ENCODE data around the gene ARFGEF2. TPM values are rescaled to one million over a fixed set of nuclear protein-coding genes. Genes with fewer than 3 reads are reported as not detected.

Gene ARFGEF2
- total and polyA plus RNA-seq, 2 donors (not counting 3 experiments of a cell fraction or from before 2014, with no cell fraction given), result 12.7 to 32.6 TPM

GRCh38 chr20:48875914-48876240 lies 45.6 kb upstream of the ARFGEF2 start:
- no peak overlapping the region for H3K27ac ChIP-seq (ENCODE audit: insufficient read depth, low read depth, low read length)
- H3K4me2 ChIP-seq (ENCODE audit: insufficient read depth, low read length), result no peak overlapping the region
- H3K9me1 ChIP-seq (replicated peaks; ENCODE audit: control insufficient read depth, extremely low read depth, insufficient read depth, low read length), result no peaks in the 10 kb centered on the region
- H3K79me2 ChIP-seq (ENCODE audit: control insufficient read depth, insufficient read depth, low read length), result no peaks in the 10 kb centered on the region
- BruUV-seq (replicated peaks), result no TSS peak
- TF ChIP-seq EZH2 (IDR thresholded peaks at IDR 0.05; ENCODE audit: borderline replicate concordance, low read depth, low read length, severe bottlenecking) (no peak), POLR2A (IDR thresholded peaks at IDR 0.05; ENCODE audit: low read depth, low read length) (no peak), MAX (IDR thresholded peaks at IDR 0.05; ENCODE audit: insufficient read depth, insufficient read length) (no peak), GATA2 (IDR thresholded peaks at IDR 0.05; ENCODE audit: insufficient read depth, insufficient read length, low read depth, low read length) (no peak), FOS (IDR thresholded peaks at IDR 0.05; ENCODE audit: borderline replicate concordance, insufficient read depth, low read length) (no peak), POLR2AphosphoS5 (IDR thresholded peaks at IDR 0.05; ENCODE audit: insufficient read depth, low read depth, low read length) (no peak), JUN (IDR thresholded peaks at IDR 0.05; ENCODE audit: borderline replicate concordance, insufficient read depth, insufficient read length, low read depth) (no peak), MYC (IDR thresholded peaks at IDR 0.05; ENCODE audit: low read depth, low read length) (no peak), CTCF (IDR thresholded peaks at IDR 0.05; ENCODE audit: extremely low read depth in 1 of 2, insufficient read depth in 1 of 2, low read depth in 1 of 2, low read length in 2 of 2) (no peak)
- H3K4me1 ChIP-seq (ENCODE audit: control insufficient read depth, extremely low read depth, insufficient read depth, low read length), result peaks cover 18% of the 10 kb centered on the region
- H3K9ac ChIP-seq (replicated peaks; ENCODE audit: extremely low read depth, insufficient read depth, low read length), result no peak overlapping the region
- ChIA-PET POLR2A (no interaction called here), CTCF (interaction anchor here (1.2 to 3.0 kb wide), 2 partner anchors 216 to 218 kb away, joined by 4 to 27 read pairs; no protein-coding TSS in a partner anchor)
- intact Hi-C loops (cut with micrococcal nuclease), result no loop called here
- H3K4me3 ChIP-seq (replicated peaks in 1 of 3; ENCODE audit: insufficient read depth in 1 of 3, low read depth in 1 of 3, low read length in 3 of 3), result no peak overlapping the region
- H3K9me3 ChIP-seq (replicated peaks; ENCODE audit: control insufficient read depth, insufficient read depth, low read length), result no peaks in the 10 kb centered on the region
- no peaks in the 10 kb centered on the region for H3K36me3 ChIP-seq (ENCODE audit: control insufficient read depth in 2 of 2, extremely low read depth in 1 of 2, insufficient read depth in 2 of 2, low read length in 2 of 2)
- dilution Hi-C loops (cut with MboI; ENCODE audit: extremely low pct_ligation_motif_present, low sequenced_read_pairs), result no loop called here
- DNase-seq (ENCODE audit: low read depth, low spot score), result no peak
- FAIRE-seq, result no peak
- no peak overlapping the region for H2AFZ ChIP-seq (ENCODE audit: low read depth, low read length)
- H3K27me3 ChIP-seq (ENCODE audit: control insufficient read depth in 2 of 2, insufficient read depth in 2 of 2, low read length in 2 of 2), result no peaks in the 10 kb centered on the region
- H4K20me1 ChIP-seq (replicated peaks; ENCODE audit: control insufficient read depth, extremely low read depth, insufficient read depth, low read length), result no peaks in the 10 kb centered on the region
